Prostate gland (tissue), 2 donors: ENCODE data around the gene CTNNA3.

Experiments used
- POLR2A ChIP-seq: fragments of 450-650 bp; IDR thresholded peaks from one replicate; pipeline ENCODE4 v1.6.1; 2016; ENCODE audit warnings: antibody characterized with exemption, mild to moderate bottlenecking
- TF ChIP-seq, protein P1 (sequence below), 4 experiments: fragments of 200-600 bp in 2 of 4; fragments of 450-650 bp in 2 of 4; sonication (generic) in 2 of 4; IDR thresholded peaks; 1 replicate in 3 of 4; 2 replicates in 1 of 4; pipeline ENCODE4 v1.5.1; 2016 to 2019; ENCODE audit warnings: antibody characterized with exemption in 4 of 4, mild to moderate bottlenecking in 2 of 4, moderate library complexity in 2 of 4

DNA sequence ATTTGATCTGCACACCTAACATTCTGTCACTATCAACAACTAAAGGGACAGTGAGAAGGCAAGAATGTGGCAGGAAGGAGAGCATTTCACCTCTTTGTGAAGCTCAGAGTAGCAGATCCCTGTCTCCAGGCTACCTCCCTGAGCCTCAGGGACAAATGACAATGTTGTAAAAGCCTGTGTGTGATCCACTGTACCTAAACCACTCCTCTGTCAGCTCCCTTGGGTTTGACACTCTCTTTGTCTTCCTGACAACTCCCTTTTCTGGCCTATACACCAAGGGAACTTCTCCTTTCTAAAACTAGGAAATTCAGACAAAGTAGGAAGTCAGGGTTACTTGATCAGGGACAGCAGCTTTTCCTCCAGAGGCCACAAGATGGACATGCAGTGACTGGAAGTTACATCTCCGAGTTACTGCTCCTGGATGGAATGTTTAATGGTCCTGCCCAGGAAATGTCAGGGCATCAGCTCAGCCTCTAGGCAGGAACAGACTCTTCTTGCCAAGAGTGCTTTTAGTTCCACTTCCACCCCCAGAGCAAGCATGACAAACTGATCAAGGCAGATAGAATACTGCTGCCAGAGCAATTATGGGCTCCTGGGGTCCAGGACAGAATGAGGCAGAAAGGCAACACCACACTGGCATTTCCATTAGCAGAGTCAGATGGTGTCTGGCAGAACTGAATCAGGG is 1784.7 kb downstream of the CTNNA3 start:
- TF ChIP-seq, protein P1, sequence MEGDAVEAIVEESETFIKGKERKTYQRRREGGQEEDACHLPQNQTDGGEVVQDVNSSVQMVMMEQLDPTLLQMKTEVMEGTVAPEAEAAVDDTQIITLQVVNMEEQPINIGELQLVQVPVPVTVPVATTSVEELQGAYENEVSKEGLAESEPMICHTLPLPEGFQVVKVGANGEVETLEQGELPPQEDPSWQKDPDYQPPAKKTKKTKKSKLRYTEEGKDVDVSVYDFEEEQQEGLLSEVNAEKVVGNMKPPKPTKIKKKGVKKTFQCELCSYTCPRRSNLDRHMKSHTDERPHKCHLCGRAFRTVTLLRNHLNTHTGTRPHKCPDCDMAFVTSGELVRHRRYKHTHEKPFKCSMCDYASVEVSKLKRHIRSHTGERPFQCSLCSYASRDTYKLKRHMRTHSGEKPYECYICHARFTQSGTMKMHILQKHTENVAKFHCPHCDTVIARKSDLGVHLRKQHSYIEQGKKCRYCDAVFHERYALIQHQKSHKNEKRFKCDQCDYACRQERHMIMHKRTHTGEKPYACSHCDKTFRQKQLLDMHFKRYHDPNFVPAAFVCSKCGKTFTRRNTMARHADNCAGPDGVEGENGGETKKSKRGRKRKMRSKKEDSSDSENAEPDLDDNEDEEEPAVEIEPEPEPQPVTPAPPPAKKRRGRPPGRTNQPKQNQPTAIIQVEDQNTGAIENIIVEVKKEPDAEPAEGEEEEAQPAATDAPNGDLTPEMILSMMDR (IDR thresholded peaks at IDR 0.05): no peak
- no peak for TF ChIP-seq POLR2A
